H4 (cell line): ENCODE results near the gene IRF9. TPM values are rescaled to one million over a fixed set of nuclear protein-coding genes. Genes with fewer than 3 reads are reported as not detected.
A peak's percentile ranks its signal among the peaks of the same experiment; 100 is the strongest.

Experiments used
- DNase-seq: peaks from one replicate; pipeline ENCODE4 v3.0.0-alpha.2; 2015; ENCODE audit warnings: low spot score
- total RNA-seq: library from RNA; depleted of rRNA; stranded (reverse); fragments of >200 nt; shearing (Covaris generic); gene quantifications from 2 replicates; pipeline ENCODE4 v1.2.3, GENCODE V29; 2014; rRNA removed

IRF9 gene
- total RNA-seq, 1 experiment from 2014 or later, result 84.3 TPM

DNA sequence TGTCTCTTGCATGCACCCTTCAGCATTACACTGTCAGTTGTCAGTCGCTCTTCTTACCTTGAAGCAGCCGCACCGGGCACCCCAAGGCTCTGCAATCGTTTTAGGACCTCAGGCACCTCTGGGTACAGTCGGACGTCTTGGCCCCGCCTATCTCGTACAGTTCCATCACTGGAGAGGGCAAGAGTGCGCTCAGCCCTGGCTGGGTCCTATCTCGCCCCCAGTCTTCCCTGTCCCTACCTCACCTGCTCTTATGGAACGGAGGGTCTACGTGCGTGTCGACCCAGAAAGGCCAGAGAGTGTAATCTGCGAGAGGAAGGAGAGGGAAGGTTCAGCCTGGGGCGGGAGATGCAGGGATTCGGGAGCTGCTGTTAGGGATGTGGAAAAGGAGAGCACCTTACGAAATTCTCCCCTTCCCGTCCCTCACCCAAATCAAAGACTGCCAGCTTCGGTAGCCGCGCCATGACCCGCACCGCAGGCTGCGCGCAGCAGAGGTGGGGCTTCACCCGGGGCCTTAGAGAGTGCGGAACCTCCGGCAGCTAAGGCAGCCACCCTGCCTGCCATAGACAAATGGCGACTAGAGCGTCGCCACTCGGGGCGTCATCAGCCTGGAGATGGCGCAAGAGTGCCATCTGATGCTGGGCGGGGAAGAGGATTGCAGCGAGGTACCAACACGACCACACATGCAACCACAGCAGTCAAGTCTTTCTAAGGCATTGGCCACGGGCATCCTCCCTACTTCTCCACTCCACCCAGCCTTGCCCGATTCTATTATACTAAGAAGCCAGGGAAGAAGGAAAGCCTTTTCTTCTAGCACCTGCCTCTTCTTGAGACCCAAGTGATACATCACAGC, 54.7 kb downstream of the IRF9 start, which contains the start of gene MDP1:
Gene MDP1 (minus strand): TSS at position 572 of the 850 bp plus-strand sequence. CDS start 111 bp downstream, at position 461.
- DNase-seq, result peak; percentile 89

Other genes starting within 250 kb of the IRF9 start
- gene DHRS4, start 207.5 kb upstream of the IRF9 start, total RNA-seq, result 28.8 and 40.5 TPM in 2 replicates
- 5.5 and 12.0 TPM in 2 replicates for gene DHRS4L2, start 172.3 kb upstream of the IRF9 start, total RNA-seq
- gene CARMIL3, start 109.3 kb upstream of the IRF9 start, total RNA-seq, result 0.14 TPM in 1 of 2 replicates, not detected in the other
- gene CPNE6, start 89.7 kb upstream of the IRF9 start, total RNA-seq, result not detected in 2 replicates
- 14.3 and 16.0 TPM in 2 replicates for gene PCK2, start 67.0 kb upstream of the IRF9 start, total RNA-seq
- 53.4 and 78.4 TPM in 2 replicates for gene DCAF11, start 46.5 kb upstream of the IRF9 start, total RNA-seq
- gene NRL, start 46.3 kb upstream of the IRF9 start, total RNA-seq, result 1.0 and 1.6 TPM in 2 replicates
- not detected in 2 replicates for gene FITM1, start 30.6 kb upstream of the IRF9 start, total RNA-seq
- gene PSME1, start 25.1 kb upstream of the IRF9 start, total RNA-seq, result 584 and 638 TPM in 2 replicates
- 26.7 and 38.1 TPM in 2 replicates for gene EMC9, start 19.7 kb upstream of the IRF9 start, total RNA-seq
- 346 and 383 TPM in 2 replicates for gene PSME2, start 14.7 kb upstream of the IRF9 start, total RNA-seq
- gene RNF31, start 13.8 kb upstream of the IRF9 start, total RNA-seq, result 44.3 and 107 TPM in 2 replicates
- gene REC8, start 10.8 kb downstream of the IRF9 start, total RNA-seq, result 0.14 and 0.54 TPM in 2 replicates
- 42.7 and 49.3 TPM in 2 replicates for gene IPO4, start 27.6 kb downstream of the IRF9 start, total RNA-seq
- 96.0 and 96.4 TPM in 2 replicates for gene TM9SF1, start 34.2 kb downstream of the IRF9 start, total RNA-seq
- gene TSSK4, start 44.4 kb downstream of the IRF9 start, total RNA-seq, result not detected in 2 replicates
- gene CHMP4A, start 52.2 kb downstream of the IRF9 start, total RNA-seq, result 61.1 and 66.9 TPM in 2 replicates
- 35.6 and 36.7 TPM in 2 replicates for gene MDP1, start 54.8 kb downstream of the IRF9 start, total RNA-seq
- 314 and 338 TPM in 2 replicates for gene NEDD8, start 71.1 kb downstream of the IRF9 start, total RNA-seq
- gene GMPR2, start 71.7 kb downstream of the IRF9 start, total RNA-seq, result 78.4 and 98.2 TPM in 2 replicates
- 52.2 and 52.3 TPM in 2 replicates for gene TINF2, start 81.4 kb downstream of the IRF9 start, total RNA-seq
- gene TGM1, start 101.9 kb downstream of the IRF9 start, total RNA-seq, result 0.12 and 0.74 TPM in 2 replicates
- 15.1 and 18.9 TPM in 2 replicates for gene RABGGTA, start 110.3 kb downstream of the IRF9 start, total RNA-seq
- 5.8 and 6.0 TPM in 2 replicates for gene DHRS1, start 138.5 kb downstream of the IRF9 start, total RNA-seq
- gene NOP9, start 138.6 kb downstream of the IRF9 start, total RNA-seq, result 5.7 and 6.3 TPM in 2 replicates
- gene CIDEB, start 146.7 kb downstream of the IRF9 start, total RNA-seq, result not detected in 2 replicates
- gene LTB4R2, start 148.9 kb downstream of the IRF9 start, total RNA-seq, result 0.33 and 0.45 TPM in 2 replicates
- 0.39 and 0.41 TPM in 2 replicates for gene LTB4R, start 150.2 kb downstream of the IRF9 start, total RNA-seq
- gene ADCY4, start 173.8 kb downstream of the IRF9 start, total RNA-seq, result not detected in 2 replicates
- not detected in 2 replicates for gene RIPK3, start 178.7 kb downstream of the IRF9 start, total RNA-seq
- 7.1 and 9.5 TPM in 2 replicates for gene NFATC4, start 206.9 kb downstream of the IRF9 start, total RNA-seq
- gene NYNRIN, start 237.7 kb downstream of the IRF9 start, total RNA-seq, result 0.14 and 0.21 TPM in 2 replicates